ENCODE measurements around the gene SLC15A2. TPM values are rescaled to one million over a fixed set of nuclear protein-coding genes. Genes with fewer than 3 reads are reported as not detected.

SLC15A2 gene
- total and polyA plus RNA-seq, 7 donors: 0.46 to 2.1 (median 1.1) TPM

DNA sequence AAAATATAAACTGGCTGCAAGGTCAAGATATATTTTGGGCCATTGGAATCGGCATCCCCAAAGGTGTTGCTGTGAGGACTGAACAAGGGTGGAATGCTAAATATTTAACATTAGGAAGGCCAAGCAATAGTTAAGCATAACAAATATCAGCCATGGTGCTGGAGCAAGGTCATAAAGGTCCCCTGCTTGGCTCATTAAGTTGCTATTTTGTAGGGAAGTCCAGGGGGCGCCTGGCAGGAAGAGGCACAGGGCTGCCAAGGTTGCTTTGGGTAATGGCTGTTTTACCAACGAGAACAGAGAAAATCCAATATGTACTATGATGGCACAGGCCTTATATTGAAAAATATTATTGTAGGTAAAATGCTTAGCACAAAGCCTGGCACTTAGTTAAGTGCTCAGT, 62.2 kb downstream of the SLC15A2 start:
- no peaks in the 10 kb centered on the region for H3K27me3 ChIP-seq
- no peaks in the 10 kb centered on the region for H3K36me3 ChIP-seq
- H3K4me3 ChIP-seq: no peak overlapping the region
- DNase-seq: no peak
- 88 to 93% methylated on average over 3 of the region's 3 CpGs for WGBS, 2 donors
- H3K27ac ChIP-seq: no peak overlapping the region
- peaks cover 0 to 4% (median 2%) of the 10 kb centered on the region in 4 donors for H3K9me3 ChIP-seq
- TF ChIP-seq POLR2A (IDR thresholded peaks at IDR 0.05) (no peak), POLR2AphosphoS5 (IDR thresholded peaks at IDR 0.05) (no peak), EP300 (IDR thresholded peaks at IDR 0.05) (no peak)
- TF ChIP-seq, protein P1, sequence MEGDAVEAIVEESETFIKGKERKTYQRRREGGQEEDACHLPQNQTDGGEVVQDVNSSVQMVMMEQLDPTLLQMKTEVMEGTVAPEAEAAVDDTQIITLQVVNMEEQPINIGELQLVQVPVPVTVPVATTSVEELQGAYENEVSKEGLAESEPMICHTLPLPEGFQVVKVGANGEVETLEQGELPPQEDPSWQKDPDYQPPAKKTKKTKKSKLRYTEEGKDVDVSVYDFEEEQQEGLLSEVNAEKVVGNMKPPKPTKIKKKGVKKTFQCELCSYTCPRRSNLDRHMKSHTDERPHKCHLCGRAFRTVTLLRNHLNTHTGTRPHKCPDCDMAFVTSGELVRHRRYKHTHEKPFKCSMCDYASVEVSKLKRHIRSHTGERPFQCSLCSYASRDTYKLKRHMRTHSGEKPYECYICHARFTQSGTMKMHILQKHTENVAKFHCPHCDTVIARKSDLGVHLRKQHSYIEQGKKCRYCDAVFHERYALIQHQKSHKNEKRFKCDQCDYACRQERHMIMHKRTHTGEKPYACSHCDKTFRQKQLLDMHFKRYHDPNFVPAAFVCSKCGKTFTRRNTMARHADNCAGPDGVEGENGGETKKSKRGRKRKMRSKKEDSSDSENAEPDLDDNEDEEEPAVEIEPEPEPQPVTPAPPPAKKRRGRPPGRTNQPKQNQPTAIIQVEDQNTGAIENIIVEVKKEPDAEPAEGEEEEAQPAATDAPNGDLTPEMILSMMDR (IDR thresholded peaks at IDR 0.05): no peak
- intact Hi-C loops (cut with DNase I): no loop called here
- no peaks in the 10 kb centered on the region for H3K4me1 ChIP-seq

DNA sequence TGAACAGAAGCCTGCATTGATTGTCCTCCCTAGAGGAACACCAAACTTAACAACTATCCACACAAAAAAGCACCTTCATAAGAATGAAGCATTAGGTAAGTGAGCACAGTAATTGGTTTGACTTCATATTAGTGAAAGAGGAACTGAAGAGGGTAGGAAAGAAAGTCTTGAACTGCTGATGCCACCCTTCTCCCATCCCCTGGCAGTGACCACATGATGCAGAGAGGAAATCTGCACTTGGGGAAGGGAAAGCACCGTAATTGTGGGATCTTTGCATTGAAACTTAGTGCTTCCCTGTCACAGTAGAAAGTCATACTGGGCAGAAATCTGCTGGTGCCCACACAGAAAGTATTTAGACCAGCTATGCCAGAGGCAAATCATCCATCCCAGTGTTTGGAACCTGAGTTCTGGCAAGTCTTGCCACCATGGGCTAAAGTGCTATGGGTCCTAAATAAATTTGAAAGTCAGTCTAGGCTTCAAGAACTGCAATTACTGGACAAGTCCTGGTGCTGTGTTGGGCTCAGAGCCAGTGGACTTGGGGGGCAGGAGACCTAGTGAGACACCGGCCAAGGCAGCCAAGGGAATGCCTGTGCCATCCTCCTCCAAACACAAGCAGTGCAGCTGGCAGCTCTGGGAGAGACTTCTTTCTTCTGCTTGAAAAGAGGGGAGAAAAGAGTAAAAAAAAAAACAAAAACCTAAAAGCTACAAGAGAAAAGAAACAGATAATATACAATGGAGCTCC, 63.6 kb downstream of the SLC15A2 start:
- 80 to 93% methylated on average over 2 of the region's 2 CpGs for WGBS, 2 donors
- Histone ChIP-seq H3K27me3 (no peaks in the 10 kb centered on the region), H3K9me3 (no peaks in the 10 kb centered on the region), H3K4me3 (no peak overlapping the region), H3K36me3 (no peaks in the 10 kb centered on the region), H3K27ac (no peak overlapping the region), H3K4me1 (no peaks in the 10 kb centered on the region)
- intact Hi-C loops (cut with DNase I): no loop called here
- TF ChIP-seq, protein P1 (IDR thresholded peaks at IDR 0.05): no peak
- TF ChIP-seq POLR2AphosphoS5 (IDR thresholded peaks at IDR 0.05) (no peak), POLR2A (IDR thresholded peaks at IDR 0.05) (no peak)
- no peak for DNase-seq

DNA sequence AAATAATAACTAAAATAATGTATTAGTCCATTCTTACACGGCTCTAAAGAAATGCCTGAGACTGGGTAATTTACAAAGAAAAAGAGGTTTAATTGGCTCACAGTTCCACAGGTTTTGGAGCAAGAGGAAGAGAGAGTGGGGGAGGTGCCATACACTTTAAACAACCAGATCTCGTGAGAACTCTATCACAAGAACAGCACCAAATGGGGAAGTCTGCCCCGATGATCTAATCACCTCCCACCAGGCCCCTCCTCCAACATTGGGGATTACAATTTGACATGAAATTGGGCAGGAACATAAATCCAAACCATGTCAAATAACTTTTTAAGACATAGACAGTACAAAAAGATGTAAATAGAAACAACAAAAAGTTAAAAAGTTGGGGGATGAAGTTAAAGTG, 64.6 kb downstream of the SLC15A2 start:
- Histone ChIP-seq H3K4me3 (no peak overlapping the region), H3K27ac (no peak overlapping the region), H3K36me3 (no peaks in the 10 kb centered on the region), H3K27me3 (no peaks in the 10 kb centered on the region), H3K9me3 (no peaks in the 10 kb centered on the region), H3K4me1 (no peaks in the 10 kb centered on the region)
- intact Hi-C loops (cut with DNase I): no loop called here
- WGBS, 2 donors: 68 to 85% methylated on average over 3 of the region's 3 CpGs
- DNase-seq: no peak
- TF ChIP-seq POLR2A (IDR thresholded peaks at IDR 0.05) (no peak), POLR2AphosphoS5 (IDR thresholded peaks at IDR 0.05) (no peak)

DNA sequence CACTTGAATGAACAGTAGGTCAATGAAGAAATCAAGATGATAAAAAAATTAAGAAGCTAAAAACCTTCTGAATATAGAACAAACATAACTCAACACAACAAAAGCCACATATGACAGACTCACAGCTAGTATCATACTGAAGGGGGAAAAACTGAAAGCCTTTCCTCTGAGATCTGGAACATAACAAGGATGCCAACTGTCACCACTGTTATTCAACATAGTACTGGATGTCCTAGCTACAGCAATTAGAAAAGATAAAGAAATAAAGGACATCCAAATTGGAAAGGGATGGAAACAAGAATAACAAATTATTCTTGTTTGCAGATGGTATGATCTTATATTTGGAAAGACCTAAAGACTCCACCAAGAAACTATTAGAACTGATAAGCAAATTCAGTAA, 67.1 kb downstream of the SLC15A2 start:
- Histone ChIP-seq H3K4me1 (no peaks in the 10 kb centered on the region), H3K27me3 (no peaks in the 10 kb centered on the region), H3K27ac (no peak overlapping the region), H3K9me3 (no peaks in the 10 kb centered on the region), H3K36me3 (no peaks in the 10 kb centered on the region), H3K4me3 (no peak overlapping the region)
- TF ChIP-seq EP300 (IDR thresholded peaks at IDR 0.05) (no peak), POLR2AphosphoS5 (IDR thresholded peaks at IDR 0.05) (no peak), POLR2A (IDR thresholded peaks at IDR 0.05) (no peak)
- TF ChIP-seq, protein P1 (IDR thresholded peaks at IDR 0.05): no peak
- intact Hi-C loops (cut with DNase I): no loop called here
- no peak for DNase-seq

DNA sequence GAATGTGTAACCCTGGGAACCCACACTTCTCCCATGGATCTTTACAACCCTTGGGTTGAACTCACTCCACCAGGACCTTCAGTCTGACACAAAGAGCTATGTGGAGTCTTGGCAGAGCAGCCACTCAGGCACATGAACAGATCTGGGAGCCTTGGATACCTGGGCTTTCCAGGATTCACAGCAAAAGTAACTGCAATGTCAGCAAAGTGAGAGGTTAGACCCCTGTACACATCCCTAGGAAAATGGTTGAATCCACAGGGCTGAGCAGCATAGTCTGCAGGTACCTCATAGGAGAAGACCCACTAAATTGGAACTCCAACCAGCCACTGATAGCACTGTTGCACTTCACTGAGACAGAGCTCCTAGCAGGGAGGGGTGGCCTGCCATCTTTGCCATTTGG, 68.2 kb downstream of the SLC15A2 start:
- TF ChIP-seq, protein P1 (IDR thresholded peaks at IDR 0.05): no peak
- TF ChIP-seq POLR2A (IDR thresholded peaks at IDR 0.05) (no peak), EP300 (IDR thresholded peaks at IDR 0.05) (no peak), POLR2AphosphoS5 (IDR thresholded peaks at IDR 0.05) (no peak)
- Histone ChIP-seq H3K27ac (no peak overlapping the region), H3K4me3 (no peak overlapping the region), H3K36me3 (no peaks in the 10 kb centered on the region), H3K9me3 (no peaks in the 10 kb centered on the region), H3K4me1 (no peaks in the 10 kb centered on the region), H3K27me3 (no peaks in the 10 kb centered on the region)
- intact Hi-C loops (cut with DNase I): no loop called here
- no peak for DNase-seq

Data from sigmoid colon (tissue), 7 donors.